H1 (cell line): ENCODE data around the gene UBL5. TPM values are rescaled to one million over a fixed set of nuclear protein-coding genes. Genes with fewer than 3 reads are reported as not detected.
A peak's percentile ranks its signal among the peaks of the same experiment; 100 is the strongest.

Experiments
- CTCF ChIA-PET: fragments of 300-600 bp; sonication (Branson Sonifier 250); formaldehyde crosslinking; loops from one replicate; lab custom pipeline; 2021; ENCODE audit not compliant: partially characterized antibody; lab: Charles Lee
- POLR2A ChIA-PET: fragments of 300-600 bp; sonication (Branson Sonifier 250); formaldehyde crosslinking; loops from one replicate; lab custom pipeline; 2021; ENCODE audit warnings: inconsistent platforms; ENCODE audit not compliant: partially characterized antibody; lab: Charles Lee
- DNase-seq, 2 experiments: peaks; one replicate each; pipeline versions ENCODE4 v3.0.0 to v3.0.0-alpha.2; 2010 to 2022; ENCODE audit warnings: low spot score in 2 of 2, low read depth in 1 of 2, mixed read lengths in 1 of 2
- FAIRE-seq: peaks from 2 replicates; lab custom pipeline; 2011; peaks lifted over from hg19 to GRCh38; lab: Jason Lieb, UNC
- H2AFZ ChIP-seq: 2 replicates; pipeline ENCODE4 v1.8.1; 2012; ENCODE audit warnings: low read length, inconsistent platforms
- H2AK5ac ChIP-seq: 2 replicates; pipeline ENCODE4 v1.6.1; 2013; ENCODE audit warnings: low read depth, low read length
- H2BK120ac ChIP-seq: replicated peaks from 2 replicates; pipeline ENCODE3; 2013; ENCODE audit warnings: low read depth, low read length, inconsistent platforms
- H2BK12ac ChIP-seq: 2 replicates; pipeline ENCODE4 v1.6.1; 2013; ENCODE audit warnings: low read depth, low read length
- H2BK15ac ChIP-seq: 2 replicates; pipeline ENCODE4 v1.6.1; 2013; ENCODE audit warnings: low read length
- H2BK20ac ChIP-seq: 2 replicates; pipeline ENCODE4 v1.6.1; 2013; ENCODE audit warnings: low read length
- H2BK5ac ChIP-seq: 2 replicates; pipeline ENCODE4 v1.6.1; 2013; ENCODE audit warnings: low read depth, low read length
- H3K14ac ChIP-seq: 2 replicates; pipeline ENCODE4 v1.6.1; 2013; ENCODE audit warnings: inconsistent platforms; ENCODE audit not compliant: insufficient read length
- H3K18ac ChIP-seq: 2 replicates; pipeline ENCODE4 v1.6.1; 2013; ENCODE audit warnings: low read length; ENCODE audit errors: extremely low read depth
- H3K23ac ChIP-seq: 2 replicates; pipeline ENCODE4 v1.6.1; 2013; ENCODE audit warnings: inconsistent platforms; ENCODE audit not compliant: insufficient read length
- H3K23me2 ChIP-seq: 2 replicates; pipeline ENCODE4 v1.6.1; 2013; ENCODE audit warnings: low read depth, low read length
- H3K27ac ChIP-seq: 2 replicates; pipeline ENCODE4 v1.6.1; 2011; ENCODE audit warnings: low read depth, low read length, inconsistent platforms
- H3K27me3 ChIP-seq, 4 experiments: replicated peaks in 1 of 4; 1 replicate in 1 of 4; 2 replicates in 3 of 4; pipeline versions ENCODE4 v1.6.1 to v1.8.1; 2011 to 2013; ENCODE audit warnings: low read length in 3 of 4, mild to moderate bottlenecking in 3 of 4, inconsistent platforms in 2 of 4, mixed read lengths in 2 of 4, moderate library complexity in 1 of 4; ENCODE audit not compliant: control insufficient read depth in 3 of 4, insufficient read depth in 3 of 4; ENCODE audit errors: extremely low read depth in 1 of 4
- H3K36me3 ChIP-seq, 4 experiments: 2 replicates each; pipeline versions ENCODE4 v1.6.1 to v1.8.1; 2011 to 2013; ENCODE audit warnings: mild to moderate bottlenecking in 4 of 4, low read length in 3 of 4, moderate library complexity in 2 of 4, control low read depth in 1 of 4, inconsistent platforms in 1 of 4; ENCODE audit not compliant: insufficient read depth in 4 of 4, control insufficient read depth in 2 of 4
- H3K4ac ChIP-seq: replicated peaks from 2 replicates; pipeline ENCODE3; 2013; ENCODE audit warnings: low read length, low read depth, mixed read lengths, inconsistent platforms; ENCODE audit not compliant: insufficient read length
- H3K4me1 ChIP-seq, 4 experiments: replicated peaks in 1 of 4; 1 replicate in 1 of 4; 2 replicates in 3 of 4; pipeline versions ENCODE4 v1.6.1 to v1.8.1; 2011 to 2013; ENCODE audit warnings: low read length in 3 of 4, inconsistent platforms in 2 of 4, mixed read lengths in 1 of 4; ENCODE audit not compliant: insufficient read depth in 4 of 4, control insufficient read depth in 3 of 4
- H3K4me2 ChIP-seq, 2 experiments: 2 replicates each; pipeline versions ENCODE4 v1.6.1 to v1.8.1; 2011 to 2013; ENCODE audit warnings: low read depth in 2 of 2, low read length in 2 of 2, control low read depth in 1 of 2, inconsistent platforms in 1 of 2, mild to moderate bottlenecking in 1 of 2; ENCODE audit not compliant: insufficient read depth in 1 of 2
- H3K4me3 ChIP-seq, 4 experiments: fragments of 200-600, 300-600 bp in 1 of 4; sonication (generic), shearing (Covaris generic), sonication (Bioruptor Twin) in 1 of 4; 2 replicates each; pipeline versions ENCODE4 v1.5.1 to v1.8.1; 2011 to 2016; ENCODE audit warnings: low read length in 4 of 4, low read depth in 3 of 4, control low read depth in 2 of 4, inconsistent platforms in 2 of 4, mild to moderate bottlenecking in 2 of 4, mixed read lengths in 1 of 4, moderate library complexity in 1 of 4; ENCODE audit not compliant: insufficient read depth in 2 of 4; ENCODE audit errors: extremely low read depth in 1 of 4
- H3K56ac ChIP-seq: replicated peaks from 2 replicates; pipeline ENCODE3; 2013; ENCODE audit warnings: low read depth, mild to moderate bottlenecking, mixed read lengths, low read length, inconsistent platforms; ENCODE audit not compliant: insufficient read length
- H3K79me1 ChIP-seq: 2 replicates; pipeline ENCODE4 v1.6.1; 2013; ENCODE audit warnings: low read depth, low read length, control low read depth
- H3K79me2 ChIP-seq, 2 experiments: 2 replicates each; pipeline versions ENCODE4 v1.6.1 to v1.8.1; 2012 to 2013; ENCODE audit warnings: low read length in 2 of 2, mild to moderate bottlenecking in 2 of 2, inconsistent platforms in 1 of 2; ENCODE audit not compliant: insufficient read depth in 2 of 2, control insufficient read depth in 1 of 2
- H3K9ac ChIP-seq, 4 experiments: replicated peaks in 1 of 4; 1 replicate in 1 of 4; 2 replicates in 3 of 4; pipeline versions ENCODE4 v1.6.1 to v1.8.1; 2011 to 2013; ENCODE audit warnings: low read depth in 3 of 4, low read length in 3 of 4, control low read depth in 2 of 4, mild to moderate bottlenecking in 2 of 4, moderate library complexity in 2 of 4, inconsistent platforms in 1 of 4; ENCODE audit errors: extremely low read depth in 1 of 4
- H3K9me3 ChIP-seq, 2 experiments: 2 replicates each; pipeline versions ENCODE4 v1.6.1 to v1.8.1; 2012 to 2013; ENCODE audit warnings: mild to moderate bottlenecking in 2 of 2, moderate library complexity in 2 of 2, control low read depth in 1 of 2, inconsistent platforms in 1 of 2, low read depth in 1 of 2, low read length in 1 of 2, mixed read lengths in 1 of 2; ENCODE audit not compliant: insufficient read depth in 2 of 2
- H4K20me1 ChIP-seq, 2 experiments: replicated peaks in 1 of 2; 2 replicates each; pipeline versions ENCODE3 to v1.8.1; 2011 to 2013; ENCODE audit warnings: inconsistent platforms in 2 of 2, low read length in 2 of 2, mild to moderate bottlenecking in 1 of 2; ENCODE audit not compliant: insufficient read depth in 2 of 2, control insufficient read depth in 1 of 2
- H4K5ac ChIP-seq: 2 replicates; pipeline ENCODE4 v1.6.1; 2013; ENCODE audit warnings: low read length, low read depth, mixed read lengths, inconsistent platforms; ENCODE audit not compliant: insufficient read length
- H4K8ac ChIP-seq: 2 replicates; pipeline ENCODE4 v1.8.0; 2013; ENCODE audit warnings: mild to moderate bottlenecking, moderate library complexity, low read length, inconsistent platforms; ENCODE audit not compliant: insufficient read depth; ENCODE audit errors: extremely low read depth
- H4K91ac ChIP-seq: replicated peaks from 2 replicates; pipeline ENCODE3; 2013; ENCODE audit warnings: low read length, mixed read lengths, inconsistent platforms; ENCODE audit not compliant: insufficient read length
- CBX8 ChIP-seq: fragments of 300-800, 300-1000 bp; sonication (generic); IDR thresholded peaks from 2 replicates; pipeline ENCODE4 v1.7.1; 2016; ENCODE audit warnings: low read depth, low read length, borderline replicate concordance
- JUND ChIP-seq: IDR thresholded peaks from 2 replicates; pipeline ENCODE4 v1.6.1; 2011; ENCODE audit warnings: mild to moderate bottlenecking, improper control_type of control experiment, low read length
- RAD21 ChIP-seq, 2 experiments: IDR thresholded peaks in 1 of 2; conservative IDR thresholded peaks in 1 of 2; 2 replicates each; pipeline ENCODE4 v1.6.1; 2011; ENCODE audit warnings: low read depth in 2 of 2, low read length in 2 of 2, improper control_type of control experiment in 1 of 2, inconsistent platforms in 1 of 2, mild to moderate bottlenecking in 1 of 2, moderate library complexity in 1 of 2
- SAP30 ChIP-seq: fragments of 300-600 bp; sonication (generic); IDR thresholded peaks from 2 replicates; pipeline ENCODE4 v1.7.1; 2012; ENCODE audit warnings: low read length, moderate library complexity, mild to moderate bottlenecking, inconsistent platforms; ENCODE audit not compliant: insufficient read depth, insufficient replicate concordance
- TBP ChIP-seq: IDR thresholded peaks from 2 replicates; pipeline ENCODE4 v1.6.1; 2011; ENCODE audit warnings: low read depth, low read length, improper control_type of control experiment
- WGBS, 2 experiments: shearing (Covaris generic) in 1 of 2; methylation state at CpG; one replicate each; pipeline versions ENCODE4 v1.1.6 to v1.1.7; 2013 to 2015; ENCODE audit warnings: low lambda C conversion rate in 2 of 2, mixed read lengths in 2 of 2, inconsistent platforms in 1 of 2, low coverage in 1 of 2, missing lambda C conversion rate in 1 of 2; ENCODE audit not compliant: insufficient replicate concordance in 2 of 2, insufficient coverage in 1 of 2, insufficient read length in 1 of 2; ENCODE audit errors: extremely low coverage in 1 of 2, missing lambda C conversion rate in 1 of 2; 5-methylcytosine and 5-hydroxymethylcytosine counted together
- polyA plus RNA-seq, 7 experiments: library from polyadenylated mRNA; depleted of rRNA in 3 of 7; stranded (reverse) in 5 of 7; unstranded in 2 of 7; fragments of >200 nt in 5 of 7; fragments of 200-250 nt in 2 of 7; gene quantifications; 1 replicate in 5 of 7; 2 replicates in 1 of 7; 4 replicates in 1 of 7; pipeline versions ENCODE4 v1.2.1 to v1.2.3, GENCODE V29; 2011 to 2013; ENCODE audit warnings: missing spikeins in 2 of 7, mixed read lengths in 2 of 7
- total RNA-seq: library from RNA; stranded (reverse); fragmentation: NEBNext Ultra II Directional; extraction: Animal tissue kit (Norgen Biotek cat#: 25700); gene quantifications from 2 replicates; pipeline ENCODE4 v1.2.1, GENCODE V29; 2021
- TF ChIP-seq, protein P1 (sequence below): IDR thresholded peaks from 2 replicates; pipeline ENCODE4 v1.6.1; 2011; ENCODE audit warnings: low read length, improper control_type of control experiment
- TF ChIP-seq, protein P2 (sequence below), 3 experiments: IDR thresholded peaks; 1 replicate in 2 of 3; 2 replicates in 1 of 3; pipeline versions ENCODE4 v1.5.1 to v1.6.1; 2011; ENCODE audit warnings: low read length in 3 of 3, mild to moderate bottlenecking in 3 of 3, inconsistent platforms in 2 of 3, low read depth in 1 of 3, moderate library complexity in 1 of 3; ENCODE audit not compliant: insufficient read depth in 1 of 3; ENCODE audit errors: control extremely low read depth in 1 of 3

UBL5 gene
- total and polyA plus RNA-seq, 2 of the 8 experiments (the other 6 are each of a cell fraction or from before 2014, with no cell fraction given), result 416 to 1,209 TPM

- H3K4me2 ChIP-seq, result no peak overlapping the region
- no peak overlapping the region for H3K27ac ChIP-seq
- H3K23me2 ChIP-seq, result no peaks in the 10 kb centered on the region
- H4K8ac ChIP-seq, result no peak overlapping the region
- POLR2A ChIA-PET, result interaction anchor here (0.9 to 1.6 kb wide), 3 partner anchors 15 to 69 kb away, joined by 3 read pairs; no protein-coding TSS in a partner anchor
- no peak overlapping the region for H2BK120ac ChIP-seq
- peaks cover 1 to 12% (median 3%) of the 10 kb centered on the region in 4 experiments; a peak in 6 of 8 replicates for H3K36me3 ChIP-seq
- H3K4ac ChIP-seq, result no peak overlapping the region
- H4K91ac ChIP-seq, result no peak overlapping the region
- H3K56ac ChIP-seq, result no peak overlapping the region
- H2AFZ ChIP-seq, result no peak overlapping the region
- no peak overlapping the region for H2BK20ac ChIP-seq
- H3K79me2 ChIP-seq, result no peaks in the 10 kb centered on the region
- H3K27me3 ChIP-seq, result no peaks in the 10 kb centered on the region
- H3K9me3 ChIP-seq, result no peaks in the 10 kb centered on the region
- DNase-seq, result peak; percentile 51 to 79
- H4K20me1 ChIP-seq, result peaks cover 14 to 34% of the 10 kb centered on the region in 2 experiments
- H2BK12ac ChIP-seq, result no peak overlapping the region
- H3K9ac ChIP-seq, result no peak overlapping the region
- no peaks in the 10 kb centered on the region; the same call in 1 of the 2 replicates for H3K79me1 ChIP-seq
- WGBS, 2 experiments, result 66% methylated on average over 13 of the region's 13 CpGs; no CpG with 5 or more reads in 1 of the 2 experiments
- H3K4me1 ChIP-seq, result peaks cover 0 to 16% (median 9%) of the 10 kb centered on the region in 4 experiments; a peak in 6 of 7 replicates
- no peak overlapping the region for H3K4me3 ChIP-seq
- H2BK5ac ChIP-seq, result no peak overlapping the region; the same call in 1 of the 2 replicates
- peak; percentile 19 for FAIRE-seq
- H3K14ac ChIP-seq, result no peak overlapping the region
- no peak overlapping the region for H3K23ac ChIP-seq
- no peak overlapping the region for H4K5ac ChIP-seq
- CTCF ChIA-PET, result interaction anchor here (0.5 to 2.5 kb wide), 21 partner anchors 8 to 288 kb away, joined by 3 to 18 read pairs (median 4); partner anchors contain the start of gene PIN1
- H3K18ac ChIP-seq, result no peak overlapping the region; the same call in 1 of the 2 replicates
- H2BK15ac ChIP-seq, result no peak overlapping the region
- H2AK5ac ChIP-seq, result no peak overlapping the region
- TF ChIP-seq JUND (peak; percentile 87), RAD21 (IDR thresholded peaks at IDR 0.05 in 1 of 2, conservative IDR thresholded peaks at IDR 0.05 in 1 of 2; ENCODE audit: low read depth in 2 of 2, low read length in 2 of 2) (peak; percentile 53 to 66), TBP (no peak), SAP30 (no peak), CBX8 (no peak)
- TF ChIP-seq, protein P1, sequence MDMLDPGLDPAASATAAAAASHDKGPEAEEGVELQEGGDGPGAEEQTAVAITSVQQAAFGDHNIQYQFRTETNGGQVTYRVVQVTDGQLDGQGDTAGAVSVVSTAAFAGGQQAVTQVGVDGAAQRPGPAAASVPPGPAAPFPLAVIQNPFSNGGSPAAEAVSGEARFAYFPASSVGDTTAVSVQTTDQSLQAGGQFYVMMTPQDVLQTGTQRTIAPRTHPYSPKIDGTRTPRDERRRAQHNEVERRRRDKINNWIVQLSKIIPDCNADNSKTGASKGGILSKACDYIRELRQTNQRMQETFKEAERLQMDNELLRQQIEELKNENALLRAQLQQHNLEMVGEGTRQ, result peak; percentile 36
- TF ChIP-seq, protein P2, sequence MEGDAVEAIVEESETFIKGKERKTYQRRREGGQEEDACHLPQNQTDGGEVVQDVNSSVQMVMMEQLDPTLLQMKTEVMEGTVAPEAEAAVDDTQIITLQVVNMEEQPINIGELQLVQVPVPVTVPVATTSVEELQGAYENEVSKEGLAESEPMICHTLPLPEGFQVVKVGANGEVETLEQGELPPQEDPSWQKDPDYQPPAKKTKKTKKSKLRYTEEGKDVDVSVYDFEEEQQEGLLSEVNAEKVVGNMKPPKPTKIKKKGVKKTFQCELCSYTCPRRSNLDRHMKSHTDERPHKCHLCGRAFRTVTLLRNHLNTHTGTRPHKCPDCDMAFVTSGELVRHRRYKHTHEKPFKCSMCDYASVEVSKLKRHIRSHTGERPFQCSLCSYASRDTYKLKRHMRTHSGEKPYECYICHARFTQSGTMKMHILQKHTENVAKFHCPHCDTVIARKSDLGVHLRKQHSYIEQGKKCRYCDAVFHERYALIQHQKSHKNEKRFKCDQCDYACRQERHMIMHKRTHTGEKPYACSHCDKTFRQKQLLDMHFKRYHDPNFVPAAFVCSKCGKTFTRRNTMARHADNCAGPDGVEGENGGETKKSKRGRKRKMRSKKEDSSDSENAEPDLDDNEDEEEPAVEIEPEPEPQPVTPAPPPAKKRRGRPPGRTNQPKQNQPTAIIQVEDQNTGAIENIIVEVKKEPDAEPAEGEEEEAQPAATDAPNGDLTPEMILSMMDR (IDR thresholded peaks at IDR 0.05; ENCODE audit: control extremely low read depth in 1 of 3, insufficient read depth in 1 of 3, low read depth in 1 of 3, low read length in 3 of 3), result peak; percentile 68 to 96 (median 93)
Measured at GRCh38 chr19:9847087-9847671, 19.5 kb downstream of the UBL5 start.
